ENCODE data around the gene DDIT3.

Gene DDIT3

DNA sequence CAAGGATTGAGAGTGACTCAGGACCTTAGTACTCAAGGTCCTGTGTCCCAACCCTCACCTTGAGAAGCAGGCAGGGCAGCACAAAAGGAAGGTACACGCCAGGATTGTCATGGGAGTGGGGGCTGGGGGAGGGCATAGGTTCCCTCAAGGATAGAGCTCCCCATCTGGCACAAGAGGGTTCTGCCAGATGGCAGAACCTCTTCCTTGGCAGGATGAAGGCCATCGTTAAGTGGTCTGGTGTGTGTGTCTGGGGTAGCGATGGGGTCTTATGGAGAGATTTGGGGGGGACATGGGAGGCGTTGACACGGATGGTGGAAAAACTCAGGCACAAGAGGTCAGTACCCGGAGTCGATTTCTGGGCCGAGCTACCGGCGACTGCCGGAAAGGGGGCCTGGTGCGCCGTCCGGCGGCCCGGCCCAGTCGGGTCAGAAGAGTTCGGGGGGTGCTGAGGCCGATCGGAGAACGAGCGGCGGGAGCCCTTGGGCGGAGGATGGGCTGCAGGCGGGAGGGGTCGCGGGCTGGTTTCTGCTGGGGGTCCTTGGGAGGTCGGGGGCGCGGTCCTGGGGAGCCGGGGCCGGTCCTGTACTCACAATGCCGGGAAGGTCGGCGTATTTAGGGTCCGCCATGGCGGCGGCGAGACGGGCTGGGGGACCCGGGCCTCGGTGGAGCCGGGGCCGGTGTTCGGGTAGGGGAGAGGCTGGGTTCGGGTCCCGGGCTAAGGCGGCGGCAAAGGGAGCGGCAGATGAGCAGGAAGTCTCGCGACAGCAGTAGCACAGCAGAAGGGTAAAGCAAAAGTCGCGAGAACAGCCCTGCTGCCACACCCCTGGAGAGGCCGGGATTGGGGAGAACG, 26.3 kb upstream of the DDIT3 start, which contains the start of gene DCTN2:
DCTN2 (minus strand) TSS at position 755 of the 850 bp plus-strand sequence; CDS start at position 626, 129 bp downstream.
- DNase-seq = peak; percentile 98

DNA sequence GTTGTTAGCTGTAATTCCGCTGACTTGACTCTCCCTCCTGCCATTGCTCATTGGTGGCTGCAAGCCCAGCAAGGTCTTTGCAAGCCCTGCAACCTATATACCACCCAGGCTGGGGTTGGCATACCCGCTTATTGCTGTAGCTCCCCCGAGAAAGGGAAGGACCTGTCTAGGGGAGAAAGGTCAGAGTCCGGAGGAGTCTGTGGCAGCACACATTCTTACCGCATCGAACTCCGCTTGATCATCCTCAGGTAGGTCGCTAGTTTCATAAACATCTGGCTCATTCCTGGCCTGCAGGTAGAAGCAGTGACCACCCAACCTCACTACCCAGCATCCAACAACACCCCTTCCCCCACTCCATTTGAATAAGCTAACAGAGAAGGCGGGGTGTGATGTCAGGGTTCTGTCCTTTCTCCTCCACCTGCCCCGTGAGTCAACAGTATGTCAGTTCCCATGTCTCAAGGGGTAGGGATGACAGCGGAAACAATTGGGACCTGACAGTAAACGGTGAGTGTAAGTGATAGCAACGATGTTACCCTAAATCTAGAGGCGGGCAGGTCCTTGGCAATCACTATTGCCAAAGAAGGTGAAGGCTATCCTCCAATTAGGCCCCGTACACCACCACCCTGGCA, 25.6 kb upstream of the DDIT3 start:
- peak; percentile 23 for DNase-seq

DNA sequence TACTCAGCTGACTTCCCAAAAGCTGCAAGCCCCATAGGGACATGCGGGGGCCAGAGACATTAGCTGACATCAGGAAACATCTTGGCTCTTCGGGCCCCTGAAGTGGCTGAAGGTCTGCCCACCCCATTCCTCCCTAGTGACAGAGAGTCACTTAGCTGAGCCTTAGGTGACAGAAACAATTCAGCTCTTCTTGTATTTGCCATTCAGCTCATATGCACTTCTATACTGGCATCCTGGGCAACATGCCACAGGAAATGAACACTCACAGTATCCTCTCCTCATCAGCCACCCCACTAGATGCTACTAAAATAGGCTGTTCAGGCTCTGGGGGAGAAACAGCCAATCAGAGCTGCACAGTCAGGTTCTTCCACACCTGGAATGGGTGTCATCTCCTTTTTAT, 23.3 kb upstream of the DDIT3 start:
- no peak for DNase-seq

GRCh38 chr12:57541717-57542116, 21.4 kb upstream of the DDIT3 start:
- no peak for DNase-seq

- no peak for DNase-seq
Measured at GRCh38 chr12:57541001-57541400, 20.7 kb upstream of the DDIT3 start.

GRCh38 chr12:57539134-57539768, 18.9 kb upstream of the DDIT3 start:
- DNase-seq = no peak

GRCh38 chr12:57536597-57536942, 16.3 kb upstream of the DDIT3 start:
- no peak for DNase-seq

- DNase-seq = no peak
Measured at GRCh38 chr12:57535764-57536596, 15.7 kb upstream of the DDIT3 start.

DNA sequence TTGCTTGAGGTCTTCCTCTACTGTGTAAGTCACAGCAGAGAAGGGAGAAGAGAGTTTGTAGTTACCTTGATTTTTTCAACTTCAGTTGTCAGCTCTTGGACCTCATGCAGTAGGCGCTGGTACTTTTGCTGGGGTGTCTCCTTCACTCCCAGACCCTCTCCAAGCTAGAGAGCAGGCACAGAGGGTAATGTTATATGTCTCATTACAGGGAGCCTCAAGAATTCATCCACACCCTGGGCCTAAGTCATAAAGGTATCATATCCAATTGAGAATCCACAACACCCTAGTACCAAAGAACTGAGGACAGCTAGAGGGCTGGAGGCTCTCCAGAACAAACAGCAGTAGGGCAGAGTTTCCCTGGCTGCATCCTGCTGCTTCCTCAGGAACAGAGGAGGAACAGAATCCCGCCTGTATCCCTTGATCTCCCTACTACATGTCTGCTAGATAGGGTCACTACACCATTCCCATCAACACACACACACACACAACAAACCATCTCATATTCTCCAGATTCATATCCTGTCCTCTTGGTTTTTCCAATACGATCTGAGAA, 14.8 kb upstream of the DDIT3 start:
- no peak for DNase-seq

DNA sequence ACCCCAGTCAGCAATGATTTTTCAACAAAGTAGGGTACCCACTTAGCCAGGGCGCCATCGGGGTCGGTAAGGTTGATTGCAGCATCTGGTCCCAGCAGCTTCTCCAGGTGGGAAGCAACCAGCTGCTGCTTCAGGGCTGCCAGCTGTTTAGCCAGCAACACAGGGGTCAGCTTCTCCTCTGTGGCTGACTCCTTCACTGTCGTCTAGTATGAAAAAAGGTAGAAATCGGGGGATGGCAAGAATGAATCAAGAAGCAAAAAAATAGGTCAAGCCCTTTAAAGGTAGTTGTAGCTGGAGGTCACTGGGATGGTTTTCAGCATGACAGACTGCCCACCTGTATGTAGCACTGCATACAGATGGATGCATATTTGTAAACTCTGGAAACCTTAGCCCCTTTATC, 13.9 kb upstream of the DDIT3 start:
- DNase-seq = no peak

DNA sequence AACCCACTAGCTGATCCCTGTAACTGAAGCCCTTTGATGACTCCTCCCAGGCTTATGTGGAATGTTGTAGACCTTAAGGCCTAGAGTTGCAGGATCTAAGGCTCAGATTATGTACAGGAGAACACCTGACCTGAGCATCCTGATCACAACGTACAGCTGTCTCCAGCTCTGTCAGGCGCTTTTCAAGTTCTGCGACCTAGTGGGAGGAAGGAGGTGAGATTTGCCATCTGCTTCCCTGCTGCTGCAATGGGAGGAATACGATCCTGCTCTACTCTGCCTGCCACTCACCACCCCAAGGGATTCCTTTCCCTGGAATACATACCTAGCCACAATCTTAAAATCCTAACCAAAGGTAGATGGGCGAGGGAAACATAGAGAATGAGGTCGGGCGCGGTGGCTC, 12.8 kb upstream of the DDIT3 start:
- DNase-seq = no peak

GRCh38 chr12:57531836-57532235, 11.5 kb upstream of the DDIT3 start:
- no peak for DNase-seq

DNA sequence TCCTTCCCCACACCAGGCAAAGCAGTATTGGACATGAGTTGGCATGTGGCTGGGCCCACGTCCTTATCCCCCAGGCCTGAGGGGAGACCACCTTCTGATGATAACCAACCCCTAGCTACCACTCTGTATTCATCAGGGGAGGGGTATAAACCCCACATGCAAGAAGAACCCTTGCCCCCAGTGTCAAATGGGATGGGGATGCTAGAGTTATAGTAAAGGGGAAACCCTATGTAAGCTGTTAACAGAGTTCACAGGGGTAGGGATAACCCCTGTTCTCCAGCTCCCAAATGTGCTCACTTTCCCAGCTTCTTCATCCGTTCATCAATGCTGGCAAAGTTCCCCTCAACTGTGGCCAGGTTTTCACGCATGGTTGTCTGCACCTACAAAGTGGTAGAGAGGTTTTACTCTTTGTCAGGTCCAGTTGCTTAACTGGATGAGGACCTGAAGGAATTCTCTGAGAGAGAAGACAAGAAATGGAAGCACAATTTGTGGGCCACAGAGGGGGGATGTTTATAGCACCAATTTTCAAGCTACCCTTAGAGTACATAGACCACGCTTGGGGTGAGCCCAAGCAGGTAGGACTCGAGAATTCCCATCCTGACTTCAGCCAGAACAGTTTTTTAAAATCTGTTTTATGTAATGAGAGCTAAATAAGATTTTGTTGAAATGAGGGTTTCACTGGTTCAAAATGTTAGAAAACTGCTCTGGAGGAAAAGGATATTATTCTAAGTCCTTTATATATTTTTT, 10.3 kb upstream of the DDIT3 start:
- no peak for DNase-seq

DNA sequence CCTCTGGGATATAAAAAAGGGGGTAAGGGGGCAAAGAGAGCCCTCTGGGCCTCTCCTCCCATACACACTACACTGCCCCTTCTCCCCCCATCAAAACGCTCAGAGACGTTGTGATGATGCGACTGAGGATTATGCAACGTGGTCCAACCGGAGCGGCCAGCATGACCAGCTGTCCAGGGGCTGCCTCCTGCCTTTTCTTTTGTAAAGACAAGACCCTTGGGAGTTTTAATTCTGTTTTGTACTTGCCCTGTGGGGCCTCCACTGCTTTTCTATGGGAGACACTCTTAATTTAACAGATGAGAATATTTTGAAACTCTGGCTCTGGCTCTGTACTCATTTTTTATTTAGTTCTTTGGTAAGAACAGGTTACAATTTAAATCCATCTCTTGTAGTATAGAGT, 9.5 kb upstream of the DDIT3 start:
- DNase-seq = no peak

- no peak for DNase-seq
Measured at GRCh38 chr12:57528831-57529555, 8.7 kb upstream of the DDIT3 start.

- DNase-seq = no peak
Measured at GRCh38 chr12:57528176-57528575, 7.9 kb upstream of the DDIT3 start.

DNA sequence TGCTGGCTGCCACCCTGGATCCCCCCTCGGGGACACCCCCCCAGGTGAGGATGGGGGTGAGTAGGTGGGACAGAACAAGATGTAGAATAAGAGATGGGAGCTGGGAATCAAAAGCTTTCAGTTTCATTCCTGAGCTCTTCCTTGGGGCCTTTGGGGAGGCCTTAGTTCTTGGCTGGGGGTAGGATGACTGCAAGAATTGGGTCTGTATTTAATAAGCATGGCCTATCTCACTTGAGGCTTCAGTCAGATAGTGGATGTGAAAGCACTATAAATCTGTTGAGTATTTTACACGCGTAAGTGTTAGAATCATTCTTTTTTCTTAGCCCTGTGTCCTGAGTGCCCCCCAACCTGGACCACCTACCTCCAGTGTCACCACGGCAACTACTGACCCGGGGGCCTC, 6.9 kb upstream of the DDIT3 start:
- DNase-seq = no peak

DNA sequence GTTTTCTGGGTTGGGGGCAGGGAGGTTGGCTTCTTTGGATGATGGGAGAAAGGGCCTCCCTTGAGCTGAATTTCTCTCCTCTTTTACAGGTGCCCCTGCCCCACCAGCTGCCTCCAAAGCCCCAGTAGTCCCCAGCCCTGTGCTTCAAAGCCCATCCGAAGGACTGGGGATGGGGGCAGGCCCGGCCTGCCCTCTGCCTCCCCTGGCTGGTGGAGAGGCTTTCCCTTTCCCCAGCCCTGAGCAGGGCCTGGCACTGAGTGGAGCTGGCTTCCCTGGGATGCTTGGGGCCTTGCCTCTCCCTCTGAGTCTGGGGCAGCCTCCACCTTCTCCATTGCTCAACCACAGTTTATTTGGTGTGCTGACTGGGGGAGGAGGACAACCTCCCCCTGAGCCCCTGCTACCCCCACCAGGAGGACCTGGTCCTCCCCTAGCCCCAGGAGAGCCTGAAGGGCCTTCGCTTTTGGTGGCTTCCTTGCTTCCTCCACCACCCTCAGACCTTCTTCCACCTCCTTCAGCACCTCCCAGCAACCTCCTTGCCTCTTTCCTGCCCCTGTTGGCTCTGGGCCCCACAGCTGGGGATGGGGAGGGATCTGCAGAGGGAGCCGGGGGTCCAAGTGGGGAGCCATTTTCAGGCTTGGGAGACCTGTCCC, 6.3 kb upstream of the DDIT3 start:
- no peak for DNase-seq

GRCh38 chr12:57525615-57526383, 5.5 kb upstream of the DDIT3 start:
- DNase-seq = no peak
